ENCODE data around the gene NODAL.

The NODAL gene

DNA sequence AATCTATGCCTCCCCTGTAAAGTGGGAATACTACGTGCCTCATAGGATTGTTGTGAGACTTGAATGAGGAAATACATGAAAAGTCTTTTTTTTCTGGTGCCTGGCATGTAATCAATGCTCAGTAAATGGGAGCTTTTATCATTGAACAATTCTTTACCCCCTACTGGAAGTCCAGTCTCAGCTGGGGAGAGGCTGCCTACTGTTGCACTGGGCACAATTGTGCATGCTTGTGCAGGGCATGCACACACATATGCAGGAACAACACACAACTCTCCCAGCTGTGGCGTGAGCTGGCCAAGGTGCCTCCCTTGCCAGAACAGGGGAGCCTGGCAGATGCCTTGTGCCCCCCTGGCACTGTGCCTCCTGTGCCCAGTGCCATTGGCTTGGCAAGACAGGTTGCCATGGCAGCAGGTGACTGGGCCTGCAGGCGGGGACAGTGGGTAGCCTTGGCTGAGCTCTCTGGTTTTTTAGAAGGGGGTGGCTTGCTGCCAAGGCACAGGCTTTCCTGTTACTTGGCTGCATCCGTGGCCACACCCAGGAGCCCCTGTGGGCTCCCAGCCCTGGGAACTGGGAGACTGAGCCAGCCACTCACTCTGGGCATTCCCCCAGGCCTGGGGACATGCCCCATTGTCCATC lies 21.0 kb upstream of the NODAL start:
- Histone ChIP-seq H3K9me3 (ENCODE audit: control insufficient read depth, insufficient read depth, low read length) (no peaks in the 10 kb centered on the region), H3K4me2 (ENCODE audit: low read length) (no peak overlapping the region), H4K20me1 (ENCODE audit: control insufficient read depth, insufficient read depth, low read depth, low read length) (no peaks in the 10 kb centered on the region), H3K4me3 (ENCODE audit: low read length) (no peak overlapping the region), H3K4me1 (ENCODE audit: control insufficient read depth, low read length) (no peaks in the 10 kb centered on the region; the same call in 1 of the 2 replicates), H3F3A (ENCODE audit: control insufficient read depth, insufficient read depth) (no peaks in the 10 kb centered on the region), H3K9me2 (replicated peaks; ENCODE audit: control insufficient read depth, low read length) (no peaks in the 10 kb centered on the region), H3K79me2 (ENCODE audit: control insufficient read depth, low read length) (no peaks in the 10 kb centered on the region), H3K27me3 (ENCODE audit: control insufficient read depth, low read length) (peaks cover 28% of the 10 kb centered on the region), H3K27ac (ENCODE audit: low read depth, low read length) (no peak overlapping the region), H3K36me3 (ENCODE audit: control insufficient read depth, low read length) (no peaks in the 10 kb centered on the region)
- TF ChIP-seq, protein P1, sequence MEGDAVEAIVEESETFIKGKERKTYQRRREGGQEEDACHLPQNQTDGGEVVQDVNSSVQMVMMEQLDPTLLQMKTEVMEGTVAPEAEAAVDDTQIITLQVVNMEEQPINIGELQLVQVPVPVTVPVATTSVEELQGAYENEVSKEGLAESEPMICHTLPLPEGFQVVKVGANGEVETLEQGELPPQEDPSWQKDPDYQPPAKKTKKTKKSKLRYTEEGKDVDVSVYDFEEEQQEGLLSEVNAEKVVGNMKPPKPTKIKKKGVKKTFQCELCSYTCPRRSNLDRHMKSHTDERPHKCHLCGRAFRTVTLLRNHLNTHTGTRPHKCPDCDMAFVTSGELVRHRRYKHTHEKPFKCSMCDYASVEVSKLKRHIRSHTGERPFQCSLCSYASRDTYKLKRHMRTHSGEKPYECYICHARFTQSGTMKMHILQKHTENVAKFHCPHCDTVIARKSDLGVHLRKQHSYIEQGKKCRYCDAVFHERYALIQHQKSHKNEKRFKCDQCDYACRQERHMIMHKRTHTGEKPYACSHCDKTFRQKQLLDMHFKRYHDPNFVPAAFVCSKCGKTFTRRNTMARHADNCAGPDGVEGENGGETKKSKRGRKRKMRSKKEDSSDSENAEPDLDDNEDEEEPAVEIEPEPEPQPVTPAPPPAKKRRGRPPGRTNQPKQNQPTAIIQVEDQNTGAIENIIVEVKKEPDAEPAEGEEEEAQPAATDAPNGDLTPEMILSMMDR (IDR thresholded peaks at IDR 0.05; ENCODE audit: low read depth, low read length, poor library complexity, severe bottlenecking): no peak
- TF ChIP-seq EZH2phosphoT487 (IDR thresholded peaks at IDR 0.05; ENCODE audit: borderline replicate concordance, low read length): no peak

DNA sequence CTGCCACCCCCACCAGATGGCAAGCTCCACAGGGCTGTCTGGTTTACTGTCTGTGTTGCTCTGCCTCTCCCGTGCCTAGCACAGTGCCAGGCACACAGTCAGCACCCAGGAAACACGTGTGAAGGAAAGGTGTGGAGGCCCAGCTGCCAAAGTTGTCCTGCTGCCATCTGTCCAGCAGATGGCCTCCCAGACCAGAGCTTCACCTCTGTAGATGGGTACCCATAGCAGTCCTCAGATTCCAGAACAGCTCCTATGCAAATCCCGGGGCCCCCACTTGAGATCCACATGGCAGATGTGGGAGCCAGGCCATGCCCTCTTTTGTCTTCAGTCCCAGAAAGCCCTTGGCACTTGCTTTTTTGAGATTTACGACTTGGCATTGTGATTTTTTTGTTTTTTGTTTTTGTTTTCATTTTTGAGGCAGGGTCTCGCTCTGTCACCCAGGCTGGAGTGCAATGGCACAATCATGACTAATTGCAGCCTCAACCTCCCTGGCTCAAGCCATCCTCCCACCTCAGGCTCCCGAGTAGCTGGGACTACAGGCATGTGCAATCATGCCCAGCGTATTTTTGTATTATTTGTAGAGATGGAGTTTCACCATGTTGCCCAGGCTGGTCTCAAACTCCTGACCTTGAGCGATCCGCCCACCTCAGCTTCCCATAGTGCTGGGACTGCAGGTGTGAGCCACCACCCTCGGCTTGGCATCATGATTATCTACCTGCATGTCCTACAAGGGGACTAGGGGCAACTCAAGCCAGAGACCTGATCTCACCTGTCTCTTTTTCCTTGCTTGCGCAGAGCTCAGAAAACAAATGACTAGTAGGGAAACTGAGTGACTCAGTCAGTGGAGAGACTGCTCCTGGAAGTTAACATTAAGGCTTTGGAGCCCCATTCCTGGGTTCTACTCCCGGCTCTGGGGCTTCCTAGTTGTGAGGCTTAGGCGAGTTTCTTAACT lies 20.2 kb upstream of the NODAL start:
- TF ChIP-seq, protein P1 (IDR thresholded peaks at IDR 0.05; ENCODE audit: low read depth, low read length, poor library complexity, severe bottlenecking): peak; percentile 90
- no peak for TF ChIP-seq EZH2phosphoT487 (IDR thresholded peaks at IDR 0.05; ENCODE audit: borderline replicate concordance, low read length)
- H3K4me1 ChIP-seq (ENCODE audit: control insufficient read depth, low read length): no peaks in the 10 kb centered on the region; the same call in 1 of the 2 replicates
- no peaks in the 10 kb centered on the region for H3K9me2 ChIP-seq (replicated peaks; ENCODE audit: control insufficient read depth, low read length)
- H3K79me2 ChIP-seq (ENCODE audit: control insufficient read depth, low read length): no peaks in the 10 kb centered on the region
- H3K9me3 ChIP-seq (ENCODE audit: control insufficient read depth, insufficient read depth, low read length): no peaks in the 10 kb centered on the region
- H4K20me1 ChIP-seq (ENCODE audit: control insufficient read depth, insufficient read depth, low read depth, low read length): no peaks in the 10 kb centered on the region
- no peak overlapping the region for H3K27ac ChIP-seq (ENCODE audit: low read depth, low read length)
- H3K27me3 ChIP-seq (ENCODE audit: control insufficient read depth, low read length): peaks cover 33% of the 10 kb centered on the region
- H3K36me3 ChIP-seq (ENCODE audit: control insufficient read depth, low read length): no peaks in the 10 kb centered on the region
- no peak overlapping the region for H3K4me2 ChIP-seq (ENCODE audit: low read length)
- no peaks in the 10 kb centered on the region for H3F3A ChIP-seq (ENCODE audit: control insufficient read depth, insufficient read depth)
- no peak overlapping the region for H3K4me3 ChIP-seq (ENCODE audit: low read length)

DNA sequence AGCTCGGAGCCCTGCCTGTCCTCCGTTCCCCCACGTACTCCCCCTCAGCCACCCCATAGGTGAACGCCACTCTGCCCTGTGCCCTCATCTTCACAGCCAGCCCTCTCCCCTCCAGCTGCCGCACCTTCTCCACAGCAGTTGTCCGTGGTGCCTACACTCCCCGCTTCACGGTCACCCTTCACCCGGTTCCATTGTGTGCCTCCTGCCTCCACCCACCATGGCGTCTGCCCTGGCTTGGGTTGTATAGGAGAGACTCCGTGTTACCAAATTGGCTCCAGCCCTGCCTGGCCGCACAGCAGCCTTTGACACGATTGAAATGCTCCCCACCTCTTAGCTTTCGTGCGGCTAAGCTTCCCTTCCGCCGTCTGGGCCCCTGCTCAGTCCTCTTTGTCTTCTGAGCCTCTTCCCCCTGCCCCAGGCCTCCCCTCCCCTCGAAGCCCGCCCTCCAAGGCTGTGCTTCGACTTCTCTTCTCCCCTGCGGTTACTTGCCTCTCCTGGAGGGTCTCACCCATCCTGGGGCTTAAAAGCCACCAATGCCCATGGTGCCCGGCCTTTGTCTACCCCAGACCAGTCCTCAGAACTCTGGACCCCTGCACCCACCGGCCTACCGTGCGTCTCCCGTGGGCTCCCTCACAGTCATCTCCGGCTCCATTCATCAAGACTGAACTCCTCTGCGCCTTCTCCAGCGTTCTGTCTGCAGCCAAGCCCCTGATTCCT lies 18.5 kb upstream of the NODAL start:
- H4K20me1 ChIP-seq (ENCODE audit: control insufficient read depth, insufficient read depth, low read depth, low read length): no peaks in the 10 kb centered on the region
- no peaks in the 10 kb centered on the region for H3K9me3 ChIP-seq (ENCODE audit: control insufficient read depth, insufficient read depth, low read length)
- H3K27ac ChIP-seq (ENCODE audit: low read depth, low read length): no peak overlapping the region
- H3K4me2 ChIP-seq (ENCODE audit: low read length): no peak overlapping the region
- H3K36me3 ChIP-seq (ENCODE audit: control insufficient read depth, low read length): no peaks in the 10 kb centered on the region
- H3K4me1 ChIP-seq (ENCODE audit: control insufficient read depth, low read length): no peaks in the 10 kb centered on the region; the same call in 1 of the 2 replicates
- no peaks in the 10 kb centered on the region for H3K9me2 ChIP-seq (replicated peaks; ENCODE audit: control insufficient read depth, low read length)
- no peaks in the 10 kb centered on the region for H3K79me2 ChIP-seq (ENCODE audit: control insufficient read depth, low read length)
- H3F3A ChIP-seq (ENCODE audit: control insufficient read depth, insufficient read depth): no peaks in the 10 kb centered on the region
- H3K4me3 ChIP-seq (ENCODE audit: low read length): no peak overlapping the region
- H3K27me3 ChIP-seq (ENCODE audit: control insufficient read depth, low read length): peaks cover 41% of the 10 kb centered on the region
- TF ChIP-seq, protein P1 (IDR thresholded peaks at IDR 0.05; ENCODE audit: low read depth, low read length, poor library complexity, severe bottlenecking): no peak
- TF ChIP-seq EZH2phosphoT487 (IDR thresholded peaks at IDR 0.05; ENCODE audit: borderline replicate concordance, low read length): no peak

Data from DOHH2 (cell line).